Activated CD4-positive, alpha-beta T cell treated with anti-CD3 and anti-CD28 coated beads, Interleukin-2, amount 50 U/mL, for 4 hours (primary cell): ENCODE results near the gene ABCE1.

Experiments used
- DNase-seq, 2 experiments: peaks; one replicate each; pipeline ENCODE4 v3.0.0-alpha.2; 2020

Gene ABCE1

DNA sequence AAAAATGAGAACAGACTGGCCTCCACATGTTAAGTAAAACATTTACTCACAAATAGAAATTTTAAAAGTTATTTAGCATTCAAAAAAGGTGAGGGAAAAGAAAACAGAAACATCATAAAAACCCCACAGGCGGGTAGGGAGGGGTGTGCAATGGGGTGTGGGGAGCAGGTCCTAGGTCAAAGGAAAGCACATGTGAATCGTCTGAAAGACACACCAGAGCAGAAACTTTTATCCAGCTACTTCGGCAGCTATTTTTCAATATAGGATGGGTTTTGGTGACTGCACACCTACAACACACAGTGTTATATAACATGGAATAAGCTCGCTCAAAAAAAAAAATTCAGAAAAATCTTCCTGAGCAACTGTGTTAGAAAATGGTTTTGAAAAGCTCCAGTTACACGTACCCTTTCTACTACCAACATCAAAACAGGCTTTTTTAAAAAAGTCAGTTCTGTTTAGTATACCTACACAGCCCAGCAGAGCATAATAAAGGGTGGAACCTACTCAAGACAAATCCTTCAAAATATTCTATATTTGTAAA, 80.7 kb downstream of the ABCE1 start:
- DNase-seq: no peak
